Stimulated activated CD8-positive, alpha-beta memory T cell treated with anti-CD3 and anti-CD28 coated beads, Interleukin-7, amount 100 ng/mL, for 24 hours (primary cell): ENCODE data around the gene DAP.
"Not testable (repeated sequence)": the region's sequence is repeated elsewhere in the genome, so short reads cannot be mapped to it uniquely, and the experiment has no call there.

Source experiments
- DNase-seq: peaks from one replicate; pipeline ENCODE4 v3.0.0-alpha.2; 2020; ENCODE audit warnings: low read depth

Gene DAP

DNA sequence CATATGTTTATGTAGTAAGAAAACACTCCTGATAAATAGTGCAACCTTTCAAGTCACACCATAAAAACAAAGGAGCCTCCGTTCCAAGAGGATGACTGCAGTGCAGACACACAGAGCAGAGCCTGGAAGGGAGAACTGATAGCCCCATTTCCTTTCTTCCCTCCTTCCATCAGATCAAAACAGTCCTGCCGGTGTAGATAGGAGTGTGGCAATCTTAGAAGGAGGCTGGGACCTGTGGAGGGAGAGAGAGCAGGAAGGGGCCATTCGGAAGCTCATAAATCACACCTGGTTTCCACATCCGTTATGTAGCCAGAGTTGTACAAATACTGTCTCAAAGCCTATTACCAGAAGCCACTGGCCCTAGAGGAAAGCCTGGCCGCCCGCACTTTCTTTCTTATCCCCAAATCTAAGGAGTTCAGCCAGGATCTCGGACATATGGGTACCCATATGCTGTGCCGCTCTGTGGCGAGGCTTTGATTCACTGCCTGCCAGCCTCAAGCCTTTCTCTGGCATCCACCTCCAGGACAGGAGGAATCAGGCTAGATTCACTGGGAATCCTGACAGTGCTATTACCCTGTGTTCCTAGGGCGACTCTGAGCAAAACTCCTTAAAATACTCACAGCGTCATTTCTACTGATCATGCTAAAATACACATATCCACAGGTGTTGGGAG is 26.9 kb downstream of the DAP start:
- DNase-seq = no peak

GRCh38 chr5:10733426-10733825 is 27.6 kb downstream of the DAP start:
- DNase-seq = no peak

- no peak for DNase-seq
Measured at GRCh38 chr5:10731913-10732312, 29.1 kb downstream of the DAP start.

DNA sequence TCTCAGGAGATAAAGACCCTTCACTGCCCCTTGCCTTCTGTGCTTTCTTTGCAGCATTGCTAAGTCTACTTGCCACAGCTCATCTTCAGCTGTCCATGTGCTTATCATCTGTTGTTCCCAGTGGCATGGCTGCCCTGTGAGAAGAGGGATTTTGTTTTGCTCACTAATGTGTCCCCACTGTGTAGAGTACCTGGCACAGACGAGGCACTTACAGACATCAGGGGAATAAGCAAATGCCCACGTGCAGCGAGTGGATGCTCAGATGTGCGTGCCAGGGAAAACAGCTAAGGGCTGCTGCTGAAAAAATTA is 31.0 kb downstream of the DAP start:
- no peak for DNase-seq

DNA sequence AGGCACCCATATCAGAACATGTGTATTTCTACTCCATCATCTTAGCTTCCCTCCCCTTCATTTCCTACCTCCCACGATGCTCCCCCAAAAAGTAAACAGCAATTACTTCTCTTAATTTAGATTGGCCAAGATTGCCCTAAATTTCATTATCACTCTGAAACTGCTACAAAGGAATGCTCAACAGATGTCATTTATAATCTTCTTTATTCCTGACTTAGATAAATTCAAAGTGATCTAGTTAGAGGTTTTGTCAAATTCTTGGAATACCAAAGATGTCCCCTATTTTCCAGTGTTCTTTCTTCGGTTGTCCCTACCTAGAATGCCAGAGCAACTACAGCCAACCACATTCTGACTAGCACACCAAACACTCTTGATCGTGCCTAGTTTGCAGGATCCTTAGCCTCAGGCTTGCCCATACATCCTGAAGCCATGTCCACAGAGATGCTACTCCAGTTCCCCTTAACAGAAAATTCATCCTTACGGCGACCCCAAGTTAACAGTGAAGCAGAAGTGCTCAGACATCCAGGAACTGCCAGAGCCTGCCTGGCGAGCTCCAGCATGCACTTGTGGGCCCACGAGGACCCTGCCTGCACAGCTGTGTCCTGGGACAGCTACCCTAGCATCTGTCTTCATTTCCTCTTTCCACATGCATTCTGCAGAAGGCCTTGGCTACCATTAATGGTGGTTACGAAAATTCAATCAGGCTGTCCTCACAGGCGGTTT is 31.6 kb downstream of the DAP start:
- no peak for DNase-seq

GRCh38 chr5:10728679-10729078 is 32.4 kb downstream of the DAP start:
- no peak for DNase-seq

DNA sequence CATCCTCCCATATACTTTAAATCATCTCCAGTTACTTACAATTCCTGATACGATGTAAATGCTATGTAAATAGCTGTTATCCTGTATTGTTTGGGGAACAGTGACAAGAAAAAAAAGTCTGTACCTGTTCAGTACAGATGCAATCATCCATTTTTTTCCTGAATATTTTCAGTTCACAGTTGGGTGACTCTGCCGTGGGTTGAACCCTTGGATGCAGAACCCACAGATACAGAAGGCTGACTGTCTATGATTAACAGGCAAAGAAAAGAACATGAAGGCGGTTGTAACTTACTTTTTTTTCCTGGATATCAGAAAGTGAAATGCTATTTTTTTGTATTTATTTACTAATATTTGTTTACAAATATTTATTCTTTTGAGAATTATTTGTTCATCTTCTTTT is 33.2 kb downstream of the DAP start:
- DNase-seq = no peak

GRCh38 chr5:10726913-10727517 is 34.0 kb downstream of the DAP start:
- no peak for DNase-seq

- no peak for DNase-seq
Measured at GRCh38 chr5:10726179-10726912, 34.7 kb downstream of the DAP start.

DNA sequence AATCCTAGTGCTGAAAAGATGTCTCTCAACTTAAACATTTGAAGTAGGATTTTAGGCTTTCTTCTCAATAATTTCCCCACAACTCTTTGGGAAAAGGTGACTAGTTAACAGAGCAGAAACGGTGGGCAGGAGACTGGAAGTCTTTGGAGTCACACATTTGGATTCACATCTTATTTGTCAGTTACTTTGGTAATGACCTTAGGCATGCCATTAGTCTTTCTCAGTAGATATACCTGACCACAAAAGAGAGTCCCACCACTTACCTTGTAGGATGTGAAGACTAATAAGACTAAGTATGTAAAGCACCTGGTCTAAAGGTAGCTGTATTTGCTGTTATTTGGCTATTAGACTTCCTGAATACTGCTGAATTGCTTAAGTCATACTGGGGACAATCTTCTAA is 35.4 kb downstream of the DAP start:
- DNase-seq = no peak

GRCh38 chr5:10724781-10725507 is 36.1 kb downstream of the DAP start:
- DNase-seq = no peak

- DNase-seq = no peak
Measured at GRCh38 chr5:10723514-10723913, 37.5 kb downstream of the DAP start.

DNA sequence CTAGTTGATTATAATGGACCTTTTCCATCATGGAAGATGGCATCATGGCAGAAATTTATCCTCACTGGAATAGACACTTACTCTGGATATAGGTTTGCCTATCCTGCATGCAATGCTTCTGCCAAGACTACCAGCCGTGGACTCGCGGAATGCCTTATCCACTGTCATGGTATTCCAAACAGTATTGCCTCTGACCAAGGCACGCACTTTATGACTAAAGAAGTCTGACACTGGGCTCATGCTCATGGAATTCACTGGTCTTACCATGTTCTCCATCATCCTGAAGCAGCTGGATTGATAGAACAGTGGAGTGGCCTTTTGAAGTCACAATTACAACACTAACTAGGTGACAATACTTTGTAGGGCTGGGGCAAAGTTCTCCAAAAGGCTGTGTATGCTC is 40.3 kb downstream of the DAP start:
- DNase-seq = not testable (repeated sequence)

DNA sequence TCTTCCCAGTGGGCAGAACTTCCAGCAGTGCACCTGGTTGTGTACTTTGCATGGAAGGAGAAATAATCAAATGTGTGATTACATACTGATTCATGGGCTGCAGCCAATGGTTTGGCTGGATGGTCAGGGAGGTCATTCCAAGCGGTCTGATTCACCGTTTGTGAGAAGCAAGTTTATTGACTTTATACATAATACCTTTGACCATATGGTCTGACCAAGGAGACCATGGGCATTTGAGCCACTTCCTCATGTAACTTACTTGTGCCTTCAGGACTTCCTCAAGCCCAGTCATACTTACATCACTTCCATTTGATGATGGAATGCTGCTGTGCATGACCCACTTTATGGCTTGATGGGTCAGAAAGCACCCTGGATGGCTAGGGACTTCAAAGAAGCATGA is 41.1 kb downstream of the DAP start:
- no peak for DNase-seq

DNA sequence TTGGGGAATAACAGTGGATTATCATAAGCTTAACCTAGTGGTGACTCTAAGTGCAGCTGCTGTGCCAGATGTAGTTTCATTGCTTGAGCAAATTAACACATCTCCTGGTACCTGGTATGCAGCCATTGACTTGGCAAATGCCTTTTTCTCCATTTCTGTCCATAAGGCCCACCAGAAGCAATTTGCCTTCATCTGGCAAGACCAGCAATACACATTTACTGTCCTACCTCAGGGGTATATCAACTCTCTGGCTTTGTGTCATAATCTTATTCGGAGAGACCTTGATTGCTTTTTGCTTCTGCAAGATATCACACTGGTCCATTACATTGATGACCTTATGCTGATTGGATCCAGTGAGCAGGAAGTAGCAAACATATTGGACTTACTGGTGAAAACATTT is 42.4 kb downstream of the DAP start:
- not testable (repeated sequence) for DNase-seq

GRCh38 chr5:10716825-10717224 is 44.2 kb downstream of the DAP start:
- not testable (repeated sequence) for DNase-seq

- DNase-seq = no peak
Measured at GRCh38 chr5:10715605-10716290, 45.3 kb downstream of the DAP start.

GRCh38 chr5:10712574-10713366 is 48.3 kb downstream of the DAP start:
- DNase-seq = no peak

GRCh38 chr5:10711562-10711961 is 49.5 kb downstream of the DAP start:
- DNase-seq = no peak

GRCh38 chr5:10710513-10711128 is 50.4 kb downstream of the DAP start:
- DNase-seq = no peak
